ENCODE data around the gene GADD45GIP1. TPM values are rescaled to one million over a fixed set of nuclear protein-coding genes. Genes with fewer than 3 reads are reported as not detected.

Gene GADD45GIP1
- total RNA-seq, 4 donors from 2014 or later = 3.3 to 76.8 (median 12.8) TPM

- Histone ChIP-seq H3K4me3 (peak overlapping the region; percentile 77 to 99), H3K4me1 (no peaks in the 10 kb centered on the region), H3K27ac (peak overlapping the region; percentile 72 to 99), H3K27me3 (no peaks in the 10 kb centered on the region), H3K36me3 (no peaks in the 10 kb centered on the region), H3K9me3 (no peaks in the 10 kb centered on the region)
- peak; percentile 52 to 72 for DNase-seq
- TF ChIP-seq POLR2A (IDR thresholded peaks at IDR 0.05) = no peak
- intact Hi-C loops (cut with DNase I; ENCODE audit: low total_unique reads) = no loop called here
Measured at GRCh38 chr19:12946092-12946721, 10.8 kb downstream of the GADD45GIP1 start.

- intact Hi-C loops (cut with DNase I; ENCODE audit: low total_unique reads) = no loop called here
- H3K4me3 ChIP-seq = peak within 1 kb of the TSS; percentile 77 to 99
- no peaks in the 10 kb centered on the region for H3K27me3 ChIP-seq
- no peaks in the 10 kb centered on the region for H3K36me3 ChIP-seq
- H3K9me3 ChIP-seq = no peaks in the 10 kb centered on the region
- peak within 1 kb of the TSS; percentile 72 to 99 for H3K27ac ChIP-seq
- TF ChIP-seq, protein P1, sequence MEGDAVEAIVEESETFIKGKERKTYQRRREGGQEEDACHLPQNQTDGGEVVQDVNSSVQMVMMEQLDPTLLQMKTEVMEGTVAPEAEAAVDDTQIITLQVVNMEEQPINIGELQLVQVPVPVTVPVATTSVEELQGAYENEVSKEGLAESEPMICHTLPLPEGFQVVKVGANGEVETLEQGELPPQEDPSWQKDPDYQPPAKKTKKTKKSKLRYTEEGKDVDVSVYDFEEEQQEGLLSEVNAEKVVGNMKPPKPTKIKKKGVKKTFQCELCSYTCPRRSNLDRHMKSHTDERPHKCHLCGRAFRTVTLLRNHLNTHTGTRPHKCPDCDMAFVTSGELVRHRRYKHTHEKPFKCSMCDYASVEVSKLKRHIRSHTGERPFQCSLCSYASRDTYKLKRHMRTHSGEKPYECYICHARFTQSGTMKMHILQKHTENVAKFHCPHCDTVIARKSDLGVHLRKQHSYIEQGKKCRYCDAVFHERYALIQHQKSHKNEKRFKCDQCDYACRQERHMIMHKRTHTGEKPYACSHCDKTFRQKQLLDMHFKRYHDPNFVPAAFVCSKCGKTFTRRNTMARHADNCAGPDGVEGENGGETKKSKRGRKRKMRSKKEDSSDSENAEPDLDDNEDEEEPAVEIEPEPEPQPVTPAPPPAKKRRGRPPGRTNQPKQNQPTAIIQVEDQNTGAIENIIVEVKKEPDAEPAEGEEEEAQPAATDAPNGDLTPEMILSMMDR (IDR thresholded peaks at IDR 0.05) = peak in 2 of 4 experiments; percentile 27 to 47
- peak; percentile 78 to 93 for TF ChIP-seq POLR2A (IDR thresholded peaks at IDR 0.05)
- DNase-seq = peak; percentile 97 to 98
- H3K4me1 ChIP-seq = peaks cover 0 to 5% of the 10 kb centered on the region in 2 donors
Measured at GRCh38 chr19:12945479-12946091, 11.4 kb downstream of the GADD45GIP1 start, which contains the start of gene RAD23A. TSS of gene RAD23A (plus strand) at chr19:12945862. CDS start at chr19:12945949, 87 bp downstream.

GRCh38 chr19:12944104-12944674, 12.8 kb downstream of the GADD45GIP1 start:
- H3K27ac ChIP-seq = no peak overlapping the region
- no peak for DNase-seq
- no peaks in the 10 kb centered on the region for H3K36me3 ChIP-seq
- TF ChIP-seq, protein P1 (IDR thresholded peaks at IDR 0.05) = no peak
- TF ChIP-seq POLR2A (IDR thresholded peaks at IDR 0.05) = no peak
- intact Hi-C loops (cut with DNase I; ENCODE audit: low total_unique reads) = no loop called here
- H3K27me3 ChIP-seq = no peaks in the 10 kb centered on the region
- H3K9me3 ChIP-seq = no peaks in the 10 kb centered on the region
- H3K4me3 ChIP-seq = no peak overlapping the region
- peaks cover 7 to 18% of the 10 kb centered on the region in 2 donors for H3K4me1 ChIP-seq

- Histone ChIP-seq H3K9me3 (no peaks in the 10 kb centered on the region), H3K36me3 (no peaks in the 10 kb centered on the region), H3K4me3 (no peak overlapping the region), H3K4me1 (peaks cover 7 to 18% of the 10 kb centered on the region in 2 donors), H3K27ac (no peak overlapping the region), H3K27me3 (no peaks in the 10 kb centered on the region)
- intact Hi-C loops (cut with DNase I; ENCODE audit: low total_unique reads) = no loop called here
- DNase-seq = no peak
- TF ChIP-seq, protein P1 (IDR thresholded peaks at IDR 0.05) = no peak
- no peak for TF ChIP-seq POLR2A (IDR thresholded peaks at IDR 0.05)
Measured at GRCh38 chr19:12943437-12944044, 13.5 kb downstream of the GADD45GIP1 start.

DNA sequence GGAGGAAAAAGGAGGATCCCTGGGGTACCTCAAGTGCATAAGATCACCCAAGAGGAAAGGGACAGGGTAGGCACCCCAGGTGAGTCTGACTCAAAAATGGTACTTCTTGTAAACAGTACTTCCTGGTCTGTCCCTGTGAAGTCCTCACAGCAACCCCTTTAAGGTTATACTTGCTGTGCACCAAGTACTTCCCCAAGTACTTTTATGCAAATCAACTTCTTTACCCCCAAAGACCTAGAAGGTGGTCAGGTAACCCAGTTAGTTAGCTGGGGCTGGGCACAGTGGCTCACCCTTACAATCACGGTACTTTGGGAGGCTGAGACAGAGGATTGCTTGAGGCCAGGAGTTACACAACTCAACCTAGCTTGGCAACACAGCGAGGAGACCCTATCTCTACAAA, 16.1 kb downstream of the GADD45GIP1 start:
- TF ChIP-seq, protein P1 (IDR thresholded peaks at IDR 0.05) = no peak
- no peak for TF ChIP-seq POLR2A (IDR thresholded peaks at IDR 0.05)
- Histone ChIP-seq H3K4me1 (peaks cover 7 to 18% of the 10 kb centered on the region in 2 donors), H3K36me3 (no peaks in the 10 kb centered on the region), H3K9me3 (no peaks in the 10 kb centered on the region), H3K27me3 (no peaks in the 10 kb centered on the region), H3K27ac (peak overlapping the region in 1 of 2 donors; percentile 94), H3K4me3 (no peak overlapping the region)
- intact Hi-C loops (cut with DNase I; ENCODE audit: low total_unique reads) = no loop called here
- DNase-seq = no peak

Data from uterus (tissue), 4 donors.